HG03521 (cell line): ENCODE measurements around the gene MRLN.
"Not testable (repeated sequence)": the region's sequence is repeated elsewhere in the genome, so short reads cannot be mapped to it uniquely, and the experiment has no call there.

Experiments used
- ATAC-seq: cut with Tn5 transposase; IDR thresholded peaks from one replicate; pipeline ENCODE4 v1.9.1; 2021; ENCODE audit warnings: mild to moderate bottlenecking, moderate library complexity; ENCODE audit not compliant: unreplicated experiment

MRLN gene

DNA sequence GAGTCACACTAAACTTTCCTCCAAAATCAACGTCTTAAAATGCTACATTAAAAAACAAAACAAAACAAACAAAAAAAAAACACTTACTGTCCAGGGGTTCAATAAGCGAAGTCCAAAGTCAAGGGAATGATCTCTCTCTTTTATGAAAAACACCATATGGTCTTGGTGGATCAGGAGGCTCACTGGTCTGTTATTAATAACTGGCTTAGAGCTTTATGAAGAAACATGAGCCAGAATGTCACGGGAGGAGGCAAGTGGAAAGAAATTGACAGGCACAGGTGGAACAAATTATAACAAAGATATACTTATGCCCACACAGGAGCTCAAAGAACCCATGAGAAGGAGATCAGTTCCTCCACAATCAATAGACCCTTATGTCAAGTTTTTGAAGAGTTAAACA lies at the start of gene MRLN:
Gene MRLN, minus strand, starts transcription at position 189 of the 400 bp plus-strand sequence.
- no peak for ATAC-seq

DNA sequence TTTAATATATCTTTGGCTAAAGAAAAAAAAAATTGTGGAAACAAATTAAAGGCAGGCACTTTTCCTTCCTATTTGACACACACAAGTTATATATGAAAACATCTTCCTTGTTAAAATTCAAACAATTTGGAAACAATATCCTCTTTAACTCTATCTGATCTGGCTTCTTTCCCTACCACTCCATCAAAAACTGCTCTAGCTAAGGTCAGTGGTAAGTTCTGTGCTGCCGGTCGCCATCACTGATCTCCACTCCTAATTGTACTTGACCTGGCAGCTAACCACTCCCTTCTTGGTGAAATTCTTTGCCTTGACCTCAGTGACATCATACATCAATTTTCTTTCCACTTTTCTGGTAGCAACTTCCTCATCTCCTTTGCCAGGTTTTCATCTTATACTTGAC lies 47.9 kb upstream of the MRLN start:
- ATAC-seq: no peak

GRCh38 chr10:59799421-59799820 lies 46.2 kb upstream of the MRLN start:
- no peak for ATAC-seq

- no peak for ATAC-seq
Observed at GRCh38 chr10:59793919-59794318, 40.7 kb upstream of the MRLN start.

DNA sequence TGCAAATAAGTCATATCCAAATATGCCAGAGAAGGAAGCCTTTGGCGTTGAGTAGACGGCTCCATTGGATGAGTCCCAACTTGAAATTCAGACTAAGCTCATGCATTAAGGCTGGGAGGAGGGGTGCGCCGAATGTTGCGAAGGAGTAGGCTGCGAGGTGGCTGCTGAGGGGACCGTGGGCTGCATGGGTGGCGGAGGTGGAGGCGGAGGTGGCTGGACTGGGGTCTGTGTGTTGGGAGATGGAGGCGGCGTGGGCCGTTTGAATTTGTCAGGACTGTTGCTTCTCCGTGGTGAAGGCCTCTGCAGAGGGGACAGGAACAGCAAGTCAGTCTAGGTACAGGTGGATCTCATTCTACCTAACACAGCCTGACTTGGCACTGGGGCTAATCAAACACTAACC lies 39.6 kb upstream of the MRLN start:
- no peak for ATAC-seq

DNA sequence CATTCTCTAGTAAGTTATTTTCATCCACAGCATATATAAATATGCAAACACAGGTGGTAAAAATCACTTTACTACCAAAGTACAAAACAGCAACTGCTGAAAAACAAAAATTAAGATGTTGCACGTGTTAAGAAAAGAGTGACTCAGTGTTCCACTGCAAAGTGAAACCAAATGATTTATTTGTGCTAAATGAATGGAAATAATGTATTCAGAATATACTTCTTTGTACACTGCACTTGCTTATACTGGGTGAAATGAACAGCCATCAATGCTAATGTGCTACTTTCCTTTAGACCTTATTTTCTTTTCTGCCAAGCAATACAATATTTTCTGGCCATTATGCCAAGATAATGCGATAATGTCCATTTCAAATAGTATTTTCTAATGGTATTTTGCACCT lies 38.3 kb upstream of the MRLN start:
- ATAC-seq: no peak

GRCh38 chr10:59790080-59790479 lies 36.8 kb upstream of the MRLN start:
- ATAC-seq: not testable (repeated sequence)

DNA sequence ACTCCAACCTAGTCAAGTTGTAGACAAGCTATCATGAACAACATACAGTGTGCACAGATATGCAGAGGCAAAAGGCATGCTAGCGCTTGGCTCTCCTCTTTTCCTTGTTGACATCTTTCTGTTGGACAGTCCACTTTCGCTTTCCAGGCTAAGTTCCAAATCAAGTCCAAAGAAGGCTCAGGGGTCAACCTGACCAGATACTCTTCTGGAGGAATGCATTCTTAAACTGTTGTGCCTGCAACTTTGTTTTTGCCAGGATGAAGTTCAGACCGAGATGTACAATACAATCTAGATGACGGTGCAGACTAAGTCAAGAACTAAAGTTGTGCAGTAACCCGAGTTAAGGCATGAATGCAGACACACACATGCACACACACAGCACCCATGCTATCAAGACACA lies 35.7 kb upstream of the MRLN start:
- not testable (repeated sequence) for ATAC-seq

GRCh38 chr10:59787032-59787431 lies 33.8 kb upstream of the MRLN start:
- ATAC-seq: not testable (repeated sequence)

- ATAC-seq: not testable (repeated sequence)
Observed at GRCh38 chr10:59785476-59785875, 32.2 kb upstream of the MRLN start.

DNA sequence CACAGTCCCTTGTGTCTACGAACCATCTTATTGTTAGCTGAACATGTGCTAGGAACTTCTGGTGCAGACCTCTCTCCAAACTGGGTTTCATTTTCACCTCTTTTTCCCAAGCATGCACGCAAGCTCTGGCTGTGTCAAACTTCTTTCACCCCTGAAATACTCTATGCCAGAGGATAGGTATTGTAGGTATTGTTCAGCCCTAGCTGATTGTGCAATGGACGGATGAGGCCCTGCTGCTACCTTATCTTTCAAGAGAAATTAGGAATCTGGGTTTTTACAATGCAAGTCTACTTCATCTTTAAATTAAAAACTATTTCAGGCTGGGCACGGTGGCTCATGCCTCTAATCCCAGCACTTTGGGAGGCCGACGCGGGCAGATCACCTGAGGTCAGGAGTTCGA lies 28.3 kb upstream of the MRLN start:
- no peak for ATAC-seq

DNA sequence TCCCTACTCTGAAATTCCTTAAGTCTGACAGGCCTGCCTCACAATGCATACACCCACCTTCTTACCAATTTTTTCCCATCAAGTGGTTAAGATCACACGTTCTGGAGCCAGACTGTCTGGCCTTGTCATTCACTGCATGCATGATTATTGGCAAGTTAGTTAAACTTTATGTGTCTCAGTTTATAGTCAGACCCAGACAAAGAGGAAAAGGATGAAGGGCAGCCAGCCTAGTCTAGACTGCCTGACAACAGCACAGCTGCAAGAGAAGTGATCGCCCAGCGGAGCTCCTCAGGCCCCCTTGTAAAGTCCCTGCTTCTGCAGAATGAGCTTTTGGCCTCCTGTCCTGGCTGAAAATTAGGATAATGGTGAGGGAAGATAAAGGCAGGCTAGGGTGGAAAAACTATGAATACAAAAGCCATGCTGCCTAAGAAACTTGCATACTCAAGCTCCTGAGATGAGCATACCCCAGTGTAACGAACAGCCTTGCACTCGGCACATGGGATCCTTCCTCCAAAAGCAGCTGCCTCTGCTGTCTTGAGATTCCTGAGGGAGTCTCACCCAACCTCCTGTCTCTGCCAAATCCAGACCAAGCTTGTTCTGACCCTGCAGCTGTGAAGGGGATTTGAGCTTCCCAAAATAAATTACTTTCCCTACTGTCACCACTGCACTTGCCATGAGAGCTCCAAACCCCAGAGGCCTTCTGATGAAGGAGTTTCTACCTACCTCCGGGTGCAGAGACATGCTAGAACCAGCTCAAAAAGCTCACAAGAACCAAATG lies 26.7 kb upstream of the MRLN start:
- no peak for ATAC-seq

GRCh38 chr10:59774451-59774850 lies 21.2 kb upstream of the MRLN start:
- ATAC-seq: no peak

- ATAC-seq: no peak
Observed at GRCh38 chr10:59773088-59773487, 19.8 kb upstream of the MRLN start.

- no peak for ATAC-seq
Observed at GRCh38 chr10:59771162-59771807, 18.0 kb upstream of the MRLN start.

DNA sequence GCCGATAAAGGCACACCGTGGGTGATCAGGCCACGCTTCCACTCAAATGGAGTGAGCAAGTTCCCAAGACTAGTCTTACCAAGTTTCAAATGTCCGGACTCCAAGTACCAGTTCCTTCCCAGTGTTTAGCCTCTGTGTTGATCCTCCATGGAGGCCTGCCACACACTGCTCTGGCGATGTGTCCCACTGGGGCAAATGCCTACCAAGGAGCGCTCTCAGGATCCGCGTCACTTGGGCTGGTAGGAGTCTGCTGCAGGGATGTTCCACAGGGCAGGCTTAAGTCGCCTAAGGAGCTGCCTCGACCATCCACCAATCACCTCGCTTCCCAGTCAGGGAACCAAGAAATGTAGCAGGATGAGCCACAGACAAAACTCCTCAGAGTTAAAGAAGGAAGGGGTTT lies 17.4 kb upstream of the MRLN start:
- ATAC-seq: no peak

- ATAC-seq: no peak
Observed at GRCh38 chr10:59762505-59762904, 9.2 kb upstream of the MRLN start.

- no peak for ATAC-seq
Observed at GRCh38 chr10:59757966-59758365, 4.7 kb upstream of the MRLN start.

GRCh38 chr10:59754951-59755350 lies 1.7 kb upstream of the MRLN start:
- ATAC-seq: no peak

DNA sequence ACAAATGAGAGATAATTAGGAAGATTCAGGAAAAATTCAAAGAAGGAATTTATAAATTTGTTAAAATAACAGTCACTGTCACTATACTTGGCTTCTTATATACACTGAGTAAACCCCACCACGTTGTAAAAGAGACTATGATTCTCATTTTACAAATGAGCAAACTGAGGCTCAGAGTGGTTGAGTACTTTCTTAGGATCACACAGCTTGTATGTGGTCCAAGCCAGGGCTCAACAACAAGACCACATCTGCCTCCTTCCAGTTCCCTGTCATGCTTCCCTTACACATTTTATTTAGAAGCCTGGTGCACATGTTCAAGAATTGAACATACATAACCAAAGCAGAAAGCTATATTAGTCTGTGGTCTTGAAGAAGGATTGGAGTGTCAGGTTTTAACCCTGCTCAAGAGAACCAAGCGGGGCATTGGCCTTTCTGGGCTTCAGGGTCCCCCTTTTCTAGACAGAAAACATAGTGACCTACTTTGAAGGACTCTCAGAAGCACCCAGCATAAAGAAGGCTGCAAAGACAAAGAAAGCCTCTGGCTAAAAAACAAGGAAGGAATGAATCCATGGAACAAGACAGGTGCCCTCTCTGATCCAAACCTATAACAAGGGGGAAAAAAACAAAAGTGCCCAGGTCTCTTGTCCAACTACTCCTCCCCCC lies 846 bp downstream of the MRLN start:
- no peak for ATAC-seq

DNA sequence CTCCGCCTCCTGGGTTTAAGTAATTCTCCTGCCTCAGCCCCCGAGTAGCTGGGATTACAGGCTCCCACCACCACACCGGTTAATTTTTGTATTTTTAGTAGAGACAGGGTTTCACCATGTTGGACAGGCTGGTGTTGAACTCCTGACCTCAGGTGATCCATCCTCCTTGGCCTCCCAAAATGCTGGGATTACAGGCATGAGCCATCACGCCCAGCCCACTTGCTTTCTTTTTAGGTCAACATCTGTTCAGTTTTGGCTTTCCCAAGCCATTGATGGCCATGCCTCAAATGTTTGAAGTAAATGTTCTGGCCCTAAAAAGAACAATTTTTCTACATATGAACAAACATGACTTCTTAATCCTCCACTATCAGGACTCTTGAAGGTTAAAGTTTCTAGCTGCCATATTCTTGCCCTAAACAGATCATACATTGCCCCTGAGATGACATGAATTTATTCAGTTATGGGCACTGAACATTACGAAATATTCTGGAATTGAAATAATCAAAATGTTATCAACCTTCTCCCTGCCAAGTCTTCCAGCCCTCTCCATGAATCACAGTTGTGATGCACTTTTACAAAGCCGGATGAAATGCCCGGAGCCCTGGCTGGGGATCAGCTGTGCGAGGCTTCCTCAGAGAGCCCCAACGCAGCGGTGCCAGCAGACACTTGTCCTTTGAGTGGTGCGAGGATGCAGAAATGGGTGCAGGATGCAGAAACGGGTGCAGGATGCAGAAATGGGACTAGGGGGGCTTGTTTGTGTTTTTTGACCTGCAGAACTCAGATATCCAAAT lies 2.9 kb downstream of the MRLN start:
- ATAC-seq: no peak
